Activated CD4-positive, alpha-beta T cell treated with anti-CD3 and anti-CD28 coated beads, Interleukin-2, Interleukin-6, amounts not matched to agents 100 ng/mL and 50 ng/mL, durations not matched to agents 16 hours and 8 hours (primary cell): ENCODE measurements around the gene MGMT.
A peak's percentile ranks its signal among the peaks of the same experiment; 100 is the strongest.

ENCODE experiments used
- DNase-seq: peaks from one replicate; pipeline ENCODE4 v3.0.0-alpha.2; 2020

MGMT gene

DNA sequence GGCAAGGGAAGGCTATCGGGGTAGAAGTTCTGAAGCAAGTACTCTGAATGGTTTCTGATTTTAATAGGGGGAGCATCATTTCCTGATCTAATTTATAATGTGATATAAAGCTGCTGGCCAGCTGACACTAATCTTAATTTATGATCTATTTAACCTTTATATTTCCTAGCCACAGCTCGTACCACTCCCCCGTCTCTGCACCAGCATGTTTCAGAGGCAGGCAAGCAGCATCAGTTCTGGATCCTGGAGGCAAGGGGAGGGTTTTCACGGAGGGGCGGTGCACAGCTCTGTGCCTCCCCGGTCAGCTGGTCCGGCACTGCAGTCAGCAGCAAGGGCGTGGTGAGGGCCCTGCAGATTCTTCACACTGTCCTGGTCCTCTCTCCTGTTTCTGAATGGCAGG is 30.0 kb downstream of the MGMT start:
- DNase-seq: no peak

DNA sequence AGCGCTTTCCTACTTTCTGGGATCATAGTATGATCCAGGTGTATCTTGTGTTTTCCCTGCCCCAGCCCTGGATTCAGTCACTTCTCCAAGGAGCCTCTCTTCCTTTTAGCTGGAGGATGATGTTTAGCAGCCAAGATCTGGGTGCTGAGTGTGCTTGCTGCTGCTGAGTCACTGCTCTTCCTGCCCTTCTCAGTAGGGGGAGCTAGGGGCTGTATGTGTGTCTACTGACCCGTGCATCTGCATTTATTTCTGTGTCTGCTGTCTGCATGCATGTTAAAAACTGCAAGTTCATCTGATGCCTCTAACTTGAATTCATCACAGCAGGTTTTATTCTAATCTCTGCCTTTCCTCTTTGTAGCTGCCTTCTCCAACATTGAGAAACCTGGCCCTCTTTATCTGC is 31.6 kb downstream of the MGMT start:
- DNase-seq: peak; percentile 2

DNA sequence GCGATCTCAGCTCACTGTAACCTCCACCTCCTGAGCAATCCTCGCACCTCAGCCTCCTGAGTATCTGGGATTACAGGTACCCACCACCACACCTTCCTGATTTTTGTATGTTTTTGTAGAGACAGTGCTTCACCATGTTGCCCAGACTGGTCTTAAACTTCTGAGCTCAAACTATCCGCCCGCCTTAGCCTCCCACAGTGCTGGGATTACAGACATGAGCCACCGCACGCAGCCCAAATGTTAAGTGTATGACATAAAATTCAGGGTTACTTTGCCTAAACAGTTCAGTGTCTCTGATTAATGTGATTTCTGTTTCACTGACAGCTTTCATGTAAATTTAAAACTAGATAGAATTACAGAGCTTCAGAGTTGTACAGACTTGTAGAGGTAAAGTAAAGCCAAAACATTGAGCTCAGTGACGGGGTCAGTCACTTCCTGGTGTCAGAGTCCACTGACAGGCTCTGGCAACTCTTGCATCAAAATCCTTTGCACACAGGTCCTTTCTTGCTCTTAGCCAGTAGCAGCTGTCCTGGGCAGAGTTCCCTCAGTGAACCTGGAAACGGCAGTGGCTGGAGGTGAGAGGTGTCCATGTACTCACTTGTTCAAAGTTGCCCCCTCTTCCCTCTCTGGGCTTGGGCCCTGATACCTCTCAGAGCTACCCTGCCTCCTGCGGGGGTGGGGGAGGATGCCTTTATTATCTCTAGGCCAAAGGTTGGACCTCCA is 33.7 kb downstream of the MGMT start:
- no peak for DNase-seq

DNA sequence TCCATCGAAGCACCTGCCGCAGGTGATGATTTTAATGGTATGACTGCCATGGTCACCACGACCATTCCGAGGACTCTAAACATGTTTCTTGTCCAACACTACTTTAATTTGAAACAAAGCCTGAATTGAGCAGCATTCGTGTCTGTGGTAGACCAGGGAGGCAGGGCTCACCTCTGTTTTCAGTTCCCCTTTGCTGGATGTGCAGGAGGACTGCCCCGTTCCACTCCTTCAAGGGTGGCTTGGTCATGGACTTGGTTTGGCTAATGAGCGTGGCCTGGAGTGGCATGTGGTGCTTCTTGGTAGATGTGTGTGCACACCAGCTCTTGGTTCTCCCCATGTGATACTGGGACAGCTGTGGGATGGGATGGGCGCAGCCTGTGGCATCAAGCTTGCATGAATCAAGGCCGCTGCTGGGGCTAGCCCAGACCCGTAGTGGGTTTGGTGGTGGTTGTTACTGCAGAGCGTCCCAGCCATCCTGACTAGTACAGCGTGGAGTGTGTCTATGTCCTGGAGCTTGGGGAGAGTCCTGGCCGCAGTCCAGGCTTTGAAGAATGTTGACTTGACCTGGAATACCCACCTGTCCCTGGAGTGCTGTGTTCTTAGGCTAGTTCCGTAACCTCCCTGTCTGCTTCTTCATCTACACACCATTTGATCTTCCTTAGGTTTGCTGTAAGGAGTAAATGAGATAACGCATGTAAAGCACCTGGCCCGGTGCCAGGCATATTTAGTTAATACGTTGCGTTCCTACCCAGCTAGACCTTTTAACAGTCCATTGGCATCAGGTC is 34.8 kb downstream of the MGMT start:
- no peak for DNase-seq

DNA sequence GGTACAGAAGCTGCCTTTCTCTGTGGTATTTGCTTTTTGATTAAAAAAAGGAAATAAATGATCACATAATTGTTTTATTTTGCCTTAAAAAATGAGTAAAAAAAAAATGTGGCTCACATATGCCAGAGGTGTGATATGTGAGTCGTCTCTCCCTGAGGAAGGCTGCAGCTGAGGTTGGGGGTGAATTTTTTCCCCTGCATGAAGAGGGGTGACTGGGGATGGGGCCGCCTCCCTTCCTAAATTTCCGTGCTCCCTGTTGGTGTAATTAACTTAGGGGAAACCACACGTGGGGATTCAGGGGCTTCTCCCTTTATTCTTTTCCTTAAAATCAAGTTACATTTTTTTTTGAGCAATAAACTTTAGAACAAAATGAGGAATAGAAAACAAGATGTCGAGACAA is 35.4 kb downstream of the MGMT start:
- DNase-seq: no peak

DNA sequence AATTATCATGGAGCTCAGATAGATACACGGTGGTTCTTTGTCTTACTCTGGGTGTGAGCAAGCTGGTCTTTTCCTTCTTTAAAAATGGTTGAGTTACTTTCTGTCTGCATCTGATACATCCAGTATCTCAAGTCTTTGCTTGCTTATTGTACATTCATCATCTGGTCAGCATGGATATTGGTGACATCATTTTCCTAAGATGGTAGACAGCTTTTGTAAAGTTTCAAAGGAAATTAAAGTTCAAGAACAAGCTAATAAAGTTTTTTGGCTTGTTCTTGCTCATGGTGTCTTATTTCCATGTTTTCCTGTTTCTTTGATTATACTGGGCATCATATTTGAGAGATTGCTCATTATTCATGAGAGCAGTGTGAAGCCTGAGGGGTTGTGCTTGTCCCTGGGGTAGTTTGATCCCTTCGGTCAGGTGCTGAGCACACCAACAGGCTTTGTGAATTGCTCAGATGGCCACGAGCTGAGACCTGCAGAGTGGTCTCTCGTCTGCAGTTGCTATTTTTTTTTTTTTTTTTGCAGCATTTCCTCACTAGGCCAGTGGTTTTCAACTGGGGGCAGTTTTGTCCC is 38.5 kb downstream of the MGMT start:
- DNase-seq: no peak

DNA sequence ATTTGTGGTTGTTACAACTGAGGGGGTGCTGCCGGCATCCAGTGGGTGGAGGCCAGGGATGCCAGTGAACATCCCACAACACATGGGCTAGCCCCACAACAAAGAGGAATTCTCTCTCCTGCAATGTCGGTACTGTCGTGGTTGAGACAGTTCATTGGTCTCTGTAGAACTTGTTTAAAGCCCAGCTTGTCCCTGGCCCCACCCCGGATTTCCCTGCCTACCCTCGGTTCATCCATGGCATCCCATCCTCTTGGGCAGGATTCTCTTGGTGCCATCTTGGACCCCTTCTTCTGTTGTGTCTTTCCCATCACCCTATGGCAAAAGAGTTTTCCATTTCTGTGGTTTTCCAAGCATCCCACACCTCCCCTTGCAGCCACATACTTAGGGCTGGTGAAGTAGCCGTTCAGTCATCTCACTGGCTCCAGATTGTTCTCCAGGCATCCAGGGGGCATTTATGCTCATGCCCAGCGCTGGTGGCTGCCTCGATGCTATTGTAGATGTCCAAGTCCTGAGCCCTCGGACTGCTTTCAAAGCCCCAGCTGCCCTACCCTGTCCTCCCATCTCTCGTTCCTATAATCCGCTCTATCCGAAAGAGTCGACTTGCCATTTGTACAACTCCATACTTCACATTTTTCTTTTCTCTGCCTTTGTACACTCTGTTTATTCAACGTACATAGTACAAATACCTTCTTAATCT is 39.2 kb downstream of the MGMT start:
- no peak for DNase-seq

DNA sequence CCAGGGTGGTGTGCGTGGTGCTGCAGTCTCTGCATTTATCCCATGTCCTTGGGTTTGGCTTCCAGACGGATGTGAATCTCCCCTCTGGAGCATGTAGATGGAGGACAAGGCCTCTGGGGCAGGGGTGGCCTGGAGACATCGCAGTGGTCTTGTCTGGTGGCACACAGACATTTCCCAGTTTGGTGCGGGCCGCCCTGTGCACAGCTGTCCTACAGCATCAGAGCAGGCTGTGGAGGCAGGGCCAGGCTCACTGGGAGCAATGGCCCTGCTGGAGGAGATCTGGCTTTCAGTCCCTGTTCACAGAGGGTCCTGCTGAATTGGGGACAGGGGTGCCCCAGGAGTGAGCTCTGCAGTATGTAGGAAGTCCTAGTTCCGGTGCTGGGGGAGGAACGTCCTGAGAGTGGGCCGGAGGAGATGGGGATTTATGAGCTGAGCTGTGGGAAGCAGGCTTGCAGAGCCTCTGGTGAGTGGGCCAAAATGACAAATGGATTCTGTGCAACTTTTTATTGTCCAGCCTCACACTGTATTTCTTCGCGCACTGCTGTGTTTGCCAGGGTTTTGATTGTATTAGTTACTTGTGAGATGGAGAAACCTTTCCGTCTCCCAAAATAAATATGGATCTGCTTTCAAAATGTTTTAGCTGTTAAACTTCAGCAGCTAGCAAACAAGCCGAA is 40.3 kb downstream of the MGMT start:
- DNase-seq: no peak

DNA sequence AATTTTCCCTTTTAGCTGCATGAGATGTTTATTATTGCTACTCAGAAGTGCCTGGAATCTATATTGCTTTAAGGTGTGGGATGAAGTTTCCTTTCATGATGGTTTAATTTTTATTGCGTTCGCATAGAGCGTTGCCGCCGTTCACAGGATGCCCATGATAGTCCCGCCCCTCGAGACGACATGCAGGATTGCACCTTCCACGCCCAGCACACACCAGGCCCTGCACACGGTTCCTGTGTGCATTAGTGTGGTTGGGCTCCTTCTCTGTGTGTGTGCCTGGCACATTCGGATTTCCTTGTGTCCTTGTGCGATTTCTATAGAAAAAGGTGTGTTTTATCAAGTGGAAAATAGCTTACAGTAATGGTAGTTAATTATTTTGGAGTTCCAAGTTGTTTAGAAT is 42.1 kb downstream of the MGMT start:
- no peak for DNase-seq

DNA sequence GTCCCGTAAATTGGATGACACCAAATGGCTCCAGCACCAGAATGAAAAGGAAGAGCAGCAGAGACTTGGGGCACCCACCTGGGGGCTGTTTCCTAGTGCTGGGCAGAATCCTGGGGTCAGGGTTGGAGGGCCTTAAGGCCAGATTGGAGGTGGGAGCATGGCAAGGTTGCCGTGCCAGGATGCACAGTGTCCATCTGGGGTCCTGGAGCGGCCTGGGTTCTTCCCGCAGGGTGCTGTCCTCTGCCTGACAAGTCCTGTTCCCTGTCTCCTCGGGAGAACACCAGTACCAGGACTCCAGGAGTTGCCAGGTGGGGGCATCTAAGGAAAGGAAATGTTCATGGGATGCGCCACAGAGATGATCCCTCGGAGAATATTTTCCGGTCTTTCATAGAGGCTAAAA is 42.8 kb downstream of the MGMT start:
- no peak for DNase-seq

DNA sequence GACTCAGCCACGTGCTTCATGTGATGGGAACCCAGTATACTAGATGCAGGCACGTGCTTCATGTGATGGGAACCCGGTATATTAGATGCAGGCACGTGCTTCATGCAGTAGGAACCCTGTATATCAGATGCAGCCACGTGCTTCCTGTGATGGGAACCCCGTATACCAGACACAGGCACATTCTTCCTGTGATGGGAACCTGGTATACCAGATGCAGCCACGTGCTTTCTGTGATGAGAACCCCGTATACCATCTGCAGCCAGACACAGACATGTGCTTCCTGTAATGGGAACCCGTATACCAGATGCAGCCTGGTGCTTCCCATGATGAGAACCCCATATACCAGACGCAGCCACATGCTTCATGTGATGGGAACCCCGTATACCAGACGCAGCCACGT is 44.0 kb downstream of the MGMT start:
- no peak for DNase-seq

DNA sequence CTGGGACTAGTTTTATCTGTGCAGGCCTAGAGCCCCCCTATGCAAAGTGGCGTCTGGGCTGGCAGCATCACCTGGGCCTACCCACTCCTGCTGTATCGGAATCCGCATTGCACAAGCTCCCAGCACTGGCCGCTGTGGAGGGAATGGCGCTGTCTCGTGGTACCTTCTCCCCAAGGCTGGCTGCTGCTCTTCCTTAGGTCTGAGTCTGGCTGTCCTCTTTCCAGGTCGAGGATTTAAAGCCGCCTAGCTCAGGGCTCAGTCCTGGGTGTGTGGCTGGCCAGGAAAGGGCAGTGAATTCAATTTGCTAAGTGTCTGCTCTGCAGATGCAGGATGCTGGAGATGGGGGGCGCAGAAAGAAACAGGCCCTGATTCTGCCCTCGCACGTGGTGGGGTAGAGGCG is 44.7 kb downstream of the MGMT start:
- DNase-seq: no peak

DNA sequence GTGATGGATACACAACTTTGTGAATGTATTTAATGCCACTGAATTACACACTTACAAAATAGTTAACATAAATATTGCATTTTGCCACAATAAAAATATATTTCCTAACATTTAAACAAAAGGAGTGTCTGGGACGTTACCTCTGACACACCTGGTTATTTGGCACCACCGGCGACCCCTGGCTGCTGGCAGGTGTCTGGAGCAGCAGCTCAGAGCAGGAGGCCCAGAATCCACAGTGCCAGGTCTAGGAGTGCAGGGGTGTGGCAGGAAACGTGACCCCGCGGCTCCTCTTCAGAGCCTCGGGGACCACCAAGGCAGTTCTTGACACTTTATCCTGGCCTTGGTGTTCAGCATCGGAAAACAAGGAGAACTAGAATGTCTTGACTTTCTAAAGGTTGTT is 46.3 kb downstream of the MGMT start:
- no peak for DNase-seq

DNA sequence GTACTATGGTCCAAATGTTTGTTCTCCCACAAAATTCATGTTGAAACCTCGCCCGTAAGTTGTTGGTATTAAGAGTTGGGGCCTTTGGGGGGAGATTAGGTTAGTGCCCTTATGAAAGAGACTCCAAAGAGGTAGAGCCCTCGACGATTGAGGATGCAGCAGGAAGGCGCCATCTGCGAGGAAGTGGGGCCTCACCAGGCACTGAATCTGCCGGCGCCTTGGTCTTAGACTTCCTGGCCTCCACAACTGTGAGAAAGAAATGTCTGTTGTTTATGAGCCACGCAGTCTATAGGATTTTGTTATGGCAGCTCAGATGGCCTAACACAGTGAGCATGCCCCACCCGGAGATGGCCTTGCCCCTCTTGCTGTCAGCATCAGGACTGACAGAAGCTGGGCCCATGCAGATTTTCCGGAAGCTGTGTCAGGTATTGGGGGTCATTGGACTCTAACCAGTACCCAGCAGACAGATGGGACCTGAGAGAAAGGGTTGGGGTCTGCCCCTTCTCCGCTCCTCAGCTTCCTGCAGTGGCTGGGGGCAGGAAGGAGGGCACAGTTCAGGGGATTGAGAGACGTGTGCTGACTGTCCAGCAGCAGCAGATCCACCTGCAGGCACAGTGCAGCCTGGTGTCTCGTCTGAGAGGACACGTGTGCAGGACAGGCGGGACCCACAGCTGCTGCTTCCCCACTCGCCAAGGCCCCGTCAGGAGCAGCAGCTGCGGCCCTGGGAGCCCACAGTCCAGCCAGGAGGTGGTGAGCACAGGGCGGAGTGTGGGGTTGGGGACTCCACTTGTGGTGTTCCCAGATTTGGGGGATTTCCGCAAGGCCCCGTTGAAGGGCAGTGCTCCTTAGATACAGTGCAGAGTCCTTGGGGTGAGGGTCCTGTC is 47.8 kb downstream of the MGMT start:
- DNase-seq: no peak

DNA sequence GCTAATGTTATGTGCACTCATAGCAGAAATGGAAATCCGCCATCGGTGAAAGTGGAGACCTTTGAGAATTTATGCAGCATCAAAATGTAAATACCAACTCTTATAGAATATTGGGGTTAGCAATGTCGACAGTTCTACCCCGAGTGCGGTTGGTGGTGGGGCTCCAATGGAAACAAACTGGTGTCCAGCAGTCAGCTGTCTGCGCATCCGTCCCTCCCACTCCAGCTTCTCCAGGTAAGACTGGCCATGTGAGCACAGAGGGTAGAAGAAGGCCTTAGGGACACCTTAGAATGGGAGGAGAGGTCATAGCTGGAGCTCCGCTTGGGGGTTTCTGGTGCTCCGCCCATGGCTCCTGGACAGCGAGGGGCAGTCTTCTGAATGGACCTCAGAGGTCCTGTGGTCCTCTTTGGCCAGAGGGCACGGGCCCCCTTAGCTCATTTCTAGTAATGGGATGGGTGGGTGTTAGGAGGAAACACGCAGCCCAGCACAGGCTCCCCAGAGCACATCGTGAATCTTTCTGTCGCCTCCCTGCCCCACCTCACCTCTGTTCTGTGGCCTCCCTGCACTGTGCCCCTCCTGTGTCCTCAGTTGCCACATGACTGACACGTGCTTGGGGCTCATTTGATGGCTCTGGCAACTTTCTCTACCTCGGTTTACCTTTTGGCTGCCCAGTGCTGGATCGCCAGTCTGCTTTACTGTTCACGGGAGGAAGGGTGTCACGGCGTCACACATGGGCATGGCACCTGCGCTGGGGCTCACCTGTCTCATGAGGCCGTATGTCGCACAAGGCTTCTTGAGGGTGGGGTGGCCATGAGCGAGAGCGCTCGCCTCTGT is 50.0 kb downstream of the MGMT start:
- no peak for DNase-seq

DNA sequence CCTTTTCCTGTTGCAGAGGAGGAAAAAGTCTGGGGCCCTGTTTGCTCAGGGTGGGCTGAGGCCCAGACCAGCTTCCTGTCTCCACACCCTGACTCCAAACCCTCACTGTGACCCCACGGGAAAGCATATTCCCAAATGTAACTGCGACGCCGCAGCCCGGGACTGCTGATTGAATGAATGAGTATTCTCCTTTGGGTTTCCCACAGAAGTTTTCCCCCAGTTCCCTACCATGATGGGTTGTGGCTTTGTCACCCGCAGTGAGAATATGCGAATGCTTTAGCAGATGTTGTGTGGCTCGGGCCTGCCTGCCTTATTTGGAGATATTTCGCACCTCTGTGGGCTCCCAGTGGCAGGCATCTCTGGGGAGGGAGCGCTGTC is 50.6 kb downstream of the MGMT start:
- no peak for DNase-seq

DNA sequence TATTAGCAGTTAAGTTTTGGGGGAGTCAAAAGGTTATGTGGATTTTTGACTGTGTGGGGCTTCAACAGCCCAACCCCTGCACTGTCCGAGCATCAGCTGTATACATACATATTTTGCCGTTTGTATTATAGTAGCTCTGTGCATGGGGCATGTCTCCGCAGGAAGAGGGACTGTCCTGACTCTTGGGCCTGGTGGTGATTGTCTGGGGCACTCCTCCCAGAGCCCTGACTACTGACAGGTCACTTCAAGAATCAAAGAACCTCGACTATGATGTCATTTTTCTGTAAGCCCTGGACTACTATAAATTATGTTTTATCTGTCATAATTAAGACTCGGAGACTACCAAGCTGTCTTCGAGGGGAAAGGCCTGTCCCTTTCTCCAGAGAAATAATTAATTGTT is 51.8 kb downstream of the MGMT start:
- no peak for DNase-seq

DNA sequence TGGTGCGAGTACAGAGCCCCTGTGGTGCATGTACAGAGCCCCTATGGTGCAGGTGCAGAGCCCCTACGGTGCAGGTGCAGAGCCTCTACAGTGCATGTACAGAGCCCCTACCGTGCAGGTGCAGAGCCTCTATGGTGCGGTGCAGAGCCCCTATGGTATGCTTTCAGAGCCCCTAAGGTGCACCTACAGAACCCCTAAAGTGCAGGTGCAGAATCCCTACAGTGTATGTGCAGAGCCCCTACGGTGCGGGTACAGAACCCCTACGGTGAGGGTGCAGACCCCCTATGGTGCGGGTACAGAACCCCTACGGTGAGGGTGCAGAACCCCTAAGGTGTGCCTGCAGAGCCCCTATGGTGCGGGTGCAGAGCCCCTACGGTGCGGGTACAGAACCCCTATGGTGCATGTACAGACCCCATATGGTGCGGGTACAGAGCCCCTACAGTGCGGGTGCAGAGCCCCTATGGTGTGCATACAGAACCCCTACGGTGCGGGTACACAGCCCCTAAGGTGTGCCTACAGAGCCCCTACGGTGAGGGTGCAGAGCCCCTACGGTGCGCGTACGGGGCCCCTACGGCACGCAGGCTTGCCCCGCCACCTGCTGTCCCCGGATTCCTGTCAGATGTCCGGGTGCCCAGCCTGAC is 53.5 kb downstream of the MGMT start:
- DNase-seq: no peak

DNA sequence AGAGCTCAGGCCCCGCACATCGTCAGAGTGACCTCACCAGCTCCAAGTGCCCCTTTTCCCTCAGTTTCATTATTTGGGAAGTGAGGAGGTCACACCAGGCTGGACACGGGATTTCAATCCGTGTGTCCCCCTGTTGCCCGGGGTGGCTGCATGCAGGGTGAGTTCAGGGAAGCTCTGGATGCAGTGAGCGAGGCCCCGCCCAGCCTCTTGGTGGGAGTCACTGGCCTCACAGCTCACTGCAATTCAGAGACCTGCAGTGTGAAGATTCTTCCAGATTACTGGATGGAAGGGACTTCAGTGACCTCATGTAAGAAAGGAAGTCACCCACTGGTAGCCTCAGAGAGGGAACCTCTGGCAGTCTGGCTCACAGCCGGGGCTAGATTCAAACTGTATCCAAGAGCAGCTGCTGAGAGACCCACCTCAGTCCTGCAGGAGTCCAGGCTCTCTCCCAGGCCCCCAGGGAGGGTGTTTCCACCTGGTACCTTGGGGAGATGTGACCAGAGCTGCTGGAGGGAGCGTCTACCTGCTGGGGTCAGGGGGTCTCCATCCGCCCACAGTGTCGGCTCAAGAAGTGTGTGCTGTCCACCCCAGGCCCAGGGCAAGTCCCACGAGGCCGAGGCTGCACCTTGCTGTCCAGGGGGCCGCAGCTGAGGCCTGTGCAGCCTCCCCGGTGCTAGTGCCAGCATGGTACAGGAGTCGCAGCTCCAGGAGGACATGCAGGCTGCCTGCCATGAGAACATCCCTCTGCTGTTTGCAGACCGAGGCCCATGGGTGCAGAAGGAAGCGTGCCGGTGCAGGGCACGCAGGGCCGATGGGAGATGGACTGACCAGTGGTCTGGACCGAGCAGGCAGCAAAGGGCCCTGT is 54.4 kb downstream of the MGMT start:
- DNase-seq: no peak
